Measurements from ENCODE around the gene CCDC149. TPM values are rescaled to one million over a fixed set of nuclear protein-coding genes. Genes with fewer than 3 reads are reported as not detected.

CCDC149 gene
- total RNA-seq, 2 experiments from 2014 or later = not detected

DNA sequence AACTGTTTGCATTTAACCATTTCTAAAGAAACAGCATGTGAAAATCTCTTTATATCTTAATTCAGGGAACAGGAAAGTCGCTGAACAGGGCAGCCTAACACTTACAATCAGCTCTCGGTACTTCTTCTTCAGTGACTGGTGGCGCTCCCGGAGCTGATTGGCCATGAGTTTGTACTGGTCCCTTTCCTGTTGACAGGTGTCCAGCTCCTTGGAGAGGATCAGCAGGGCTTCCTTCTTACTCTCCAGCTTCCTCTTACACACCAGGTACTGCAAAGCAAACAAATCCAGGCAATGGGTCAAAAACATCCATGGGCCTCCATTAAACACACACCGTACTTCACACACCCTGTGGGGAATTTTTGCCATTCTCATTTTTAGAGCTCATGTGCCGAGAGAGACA is 36.4 kb downstream of the CCDC149 start:
- Histone ChIP-seq H3K4me3 (ENCODE audit: low read depth, low read length, poor library complexity, severe bottlenecking) (no peak overlapping the region), H4K20me1 (ENCODE audit: insufficient read depth, low read length) (no peaks in the 10 kb centered on the region), H3K36me3 (ENCODE audit: insufficient read depth, low read length) (no peaks in the 10 kb centered on the region), H3K27ac (ENCODE audit: low read depth, low read length, poor library complexity, severe bottlenecking) (no peak overlapping the region), H2AFZ (ENCODE audit: low read length) (no peak overlapping the region), H3K9me3 (ENCODE audit: low read length) (no peaks in the 10 kb centered on the region), H3K4me1 (ENCODE audit: insufficient read depth, low read length, poor library complexity, severe bottlenecking) (no peaks in the 10 kb centered on the region), H3K4me2 (ENCODE audit: low read length) (no peak overlapping the region), H3K9me2 (ENCODE audit: insufficient read depth, low read length) (no peaks in the 10 kb centered on the region), H3K79me2 (ENCODE audit: insufficient read depth, low read depth, low read length) (no peaks in the 10 kb centered on the region)
- no TSS peak for BruUV-seq (replicated peaks)
- intact Hi-C loops (cut with micrococcal nuclease; ENCODE audit: unreplicated experiment) = no loop called here
- no peak for DNase-seq (ENCODE audit: low spot score)
- ChIA-PET POLR2A (no interaction called here), CTCF (ENCODE audit: unreplicated experiment) (no interaction called here)
- TF ChIP-seq, protein P1, sequence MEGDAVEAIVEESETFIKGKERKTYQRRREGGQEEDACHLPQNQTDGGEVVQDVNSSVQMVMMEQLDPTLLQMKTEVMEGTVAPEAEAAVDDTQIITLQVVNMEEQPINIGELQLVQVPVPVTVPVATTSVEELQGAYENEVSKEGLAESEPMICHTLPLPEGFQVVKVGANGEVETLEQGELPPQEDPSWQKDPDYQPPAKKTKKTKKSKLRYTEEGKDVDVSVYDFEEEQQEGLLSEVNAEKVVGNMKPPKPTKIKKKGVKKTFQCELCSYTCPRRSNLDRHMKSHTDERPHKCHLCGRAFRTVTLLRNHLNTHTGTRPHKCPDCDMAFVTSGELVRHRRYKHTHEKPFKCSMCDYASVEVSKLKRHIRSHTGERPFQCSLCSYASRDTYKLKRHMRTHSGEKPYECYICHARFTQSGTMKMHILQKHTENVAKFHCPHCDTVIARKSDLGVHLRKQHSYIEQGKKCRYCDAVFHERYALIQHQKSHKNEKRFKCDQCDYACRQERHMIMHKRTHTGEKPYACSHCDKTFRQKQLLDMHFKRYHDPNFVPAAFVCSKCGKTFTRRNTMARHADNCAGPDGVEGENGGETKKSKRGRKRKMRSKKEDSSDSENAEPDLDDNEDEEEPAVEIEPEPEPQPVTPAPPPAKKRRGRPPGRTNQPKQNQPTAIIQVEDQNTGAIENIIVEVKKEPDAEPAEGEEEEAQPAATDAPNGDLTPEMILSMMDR (conservative IDR thresholded peaks at IDR 0.05; ENCODE audit: low read length) = no peak
- TF ChIP-seq EZH2phosphoT487 (IDR thresholded peaks at IDR 0.05; ENCODE audit: borderline replicate concordance, low read depth, low read length) = no peak

DNA sequence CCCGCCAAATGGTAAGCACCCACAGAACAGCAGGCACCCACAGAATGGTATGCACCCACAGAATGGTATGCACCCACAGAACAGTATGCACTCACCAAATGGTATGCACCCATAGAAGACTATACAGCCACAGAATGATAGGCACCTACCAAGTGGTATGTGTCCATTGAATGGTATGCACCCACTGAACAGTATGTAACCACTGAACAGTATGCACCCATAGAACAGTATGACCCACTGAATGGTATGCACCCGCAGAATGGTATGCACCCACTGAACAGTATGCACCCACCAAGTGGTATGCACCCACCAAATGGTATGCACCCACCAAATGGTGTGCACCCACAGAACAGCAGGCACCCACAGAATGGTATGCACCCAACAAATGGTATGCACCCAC is 40.1 kb downstream of the CCDC149 start:
- H3K36me3 ChIP-seq (ENCODE audit: insufficient read depth, low read length) = no peaks in the 10 kb centered on the region
- ChIA-PET CTCF (ENCODE audit: unreplicated experiment) (no interaction called here), POLR2A (no interaction called here)
- no peak for DNase-seq (ENCODE audit: low spot score)
- H2AFZ ChIP-seq (ENCODE audit: low read length) = no peak overlapping the region
- intact Hi-C loops (cut with micrococcal nuclease; ENCODE audit: unreplicated experiment) = no loop called here
- H3K79me2 ChIP-seq (ENCODE audit: insufficient read depth, low read depth, low read length) = no peaks in the 10 kb centered on the region
- H3K4me2 ChIP-seq (ENCODE audit: low read length) = no peak overlapping the region
- H3K4me3 ChIP-seq (ENCODE audit: low read depth, low read length, poor library complexity, severe bottlenecking) = no peak overlapping the region
- no peaks in the 10 kb centered on the region for H3K9me3 ChIP-seq (ENCODE audit: low read length)
- H3K4me1 ChIP-seq (ENCODE audit: insufficient read depth, low read length, poor library complexity, severe bottlenecking) = no peaks in the 10 kb centered on the region
- no peak overlapping the region for H3K27ac ChIP-seq (ENCODE audit: low read depth, low read length, poor library complexity, severe bottlenecking)
- H4K20me1 ChIP-seq (ENCODE audit: insufficient read depth, low read length) = no peaks in the 10 kb centered on the region
- TF ChIP-seq, protein P1 (conservative IDR thresholded peaks at IDR 0.05; ENCODE audit: low read length) = no peak
- no peak for TF ChIP-seq EZH2phosphoT487 (IDR thresholded peaks at IDR 0.05; ENCODE audit: borderline replicate concordance, low read depth, low read length)
- H3K9me2 ChIP-seq (ENCODE audit: insufficient read depth, low read length) = no peaks in the 10 kb centered on the region
- BruUV-seq (replicated peaks) = no TSS peak

DNA sequence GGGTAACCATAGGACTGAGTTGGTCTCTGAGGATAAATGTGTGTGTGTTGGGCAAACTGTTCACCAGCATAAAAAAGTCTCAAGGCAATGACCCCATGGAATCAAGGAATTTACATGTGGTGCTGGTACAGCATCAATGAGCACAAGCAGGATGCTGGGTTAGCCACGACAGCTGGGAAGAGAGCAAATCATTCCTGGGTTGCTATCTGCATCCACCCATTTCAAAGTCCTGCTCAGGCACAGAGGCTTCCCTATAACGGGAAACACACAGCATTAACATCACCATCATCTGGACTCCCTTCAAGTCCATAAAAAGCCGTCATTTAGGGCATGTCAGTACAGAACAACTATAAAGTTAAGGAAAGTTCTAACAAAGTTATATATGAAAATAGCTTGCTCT is 41.6 kb downstream of the CCDC149 start:
- CTCF ChIA-PET (ENCODE audit: unreplicated experiment) = no interaction called here
- TF ChIP-seq, protein P1 (conservative IDR thresholded peaks at IDR 0.05; ENCODE audit: low read length) = no peak
- TF ChIP-seq EZH2phosphoT487 (IDR thresholded peaks at IDR 0.05; ENCODE audit: borderline replicate concordance, low read depth, low read length) = no peak
- no TSS peak for BruUV-seq (replicated peaks)

More for the DNA sequence above, 41.6 kb downstream of the CCDC149 start:
- Histone ChIP-seq H3K9me3 (ENCODE audit: low read length) (no peaks in the 10 kb centered on the region), H3K27ac (ENCODE audit: low read depth, low read length, poor library complexity, severe bottlenecking) (no peak overlapping the region), H3K4me1 (ENCODE audit: insufficient read depth, low read length, poor library complexity, severe bottlenecking) (no peaks in the 10 kb centered on the region), H2AFZ (ENCODE audit: low read length) (no peak overlapping the region), H3K4me2 (ENCODE audit: low read length) (no peak overlapping the region), H3K9me2 (ENCODE audit: insufficient read depth, low read length) (no peaks in the 10 kb centered on the region), H4K20me1 (ENCODE audit: insufficient read depth, low read length) (no peaks in the 10 kb centered on the region), H3K36me3 (ENCODE audit: insufficient read depth, low read length) (no peaks in the 10 kb centered on the region), H3K4me3 (ENCODE audit: low read depth, low read length, poor library complexity, severe bottlenecking) (no peak overlapping the region), H3K79me2 (ENCODE audit: insufficient read depth, low read depth, low read length) (no peaks in the 10 kb centered on the region)
- intact Hi-C loops (cut with micrococcal nuclease; ENCODE audit: unreplicated experiment) = no loop called here
- no peak for DNase-seq (ENCODE audit: low spot score)
- POLR2A ChIA-PET = no interaction called here
